Hypothalamus (tissue), 51 donors: ENCODE results near the gene CRLF3.
"Not testable (repeated sequence)": the region's sequence is repeated elsewhere in the genome, so short reads cannot be mapped to it uniquely, and the experiment has no call there.

Source experiments
- DNase-seq, 51 donors: peaks; one replicate each; lab custom pipeline; 2025; lab: John Stamatoyannopoulos, UW

CRLF3 gene

GRCh38 chr17:30742669-30743068 lies 81.8 kb downstream of the CRLF3 start:
- not testable (repeated sequence) for DNase-seq

GRCh38 chr17:30736371-30736770 lies 88.1 kb downstream of the CRLF3 start:
- DNase-seq: not testable (repeated sequence)

GRCh38 chr17:30735644-30736043 lies 88.8 kb downstream of the CRLF3 start:
- DNase-seq: not testable (repeated sequence)

- not testable (repeated sequence) for DNase-seq
These were observed 89.3 kb downstream of the CRLF3 start for GRCh38 chr17:30735206-30735605.

GRCh38 chr17:30734153-30734552 lies 90.3 kb downstream of the CRLF3 start:
- DNase-seq: not testable (repeated sequence)
